Measurements from ENCODE around the gene PLPP2.

GRCh38 chr19:292281-292884, 1.2 kb upstream of the PLPP2 start:
- no peak for TF ChIP-seq CTCF (IDR thresholded peaks at IDR 0.05; ENCODE audit: low read depth, low read length, poor library complexity, severe bottlenecking)
- no peak for TF ChIP-seq EZH2phosphoT487 (IDR thresholded peaks at IDR 0.05; ENCODE audit: borderline replicate concordance, low read length)
